ENCODE data around the gene CNOT1.
"Not testable (repeated sequence)": the region's sequence is repeated elsewhere in the genome, so short reads cannot be mapped to it uniquely, and the experiment has no call there.

Gene CNOT1

GRCh38 chr16:58582133-58582532 lies 47.5 kb downstream of the CNOT1 start:
- no peak for DNase-seq (ENCODE audit: low spot score)

GRCh38 chr16:58579587-58579986 lies 50.0 kb downstream of the CNOT1 start:
- DNase-seq (ENCODE audit: low spot score), result no peak

- DNase-seq (ENCODE audit: low spot score), result no peak
These were observed 51.0 kb downstream of the CNOT1 start for GRCh38 chr16:58578642-58579041.

GRCh38 chr16:58577141-58577540 lies 52.5 kb downstream of the CNOT1 start:
- no peak for DNase-seq (ENCODE audit: low spot score)

- DNase-seq (ENCODE audit: low spot score), result no peak
These were observed 54.7 kb downstream of the CNOT1 start for GRCh38 chr16:58574895-58575294.

GRCh38 chr16:58565697-58566096 lies 63.9 kb downstream of the CNOT1 start:
- not testable (repeated sequence) for DNase-seq (ENCODE audit: low spot score)

- DNase-seq (ENCODE audit: low spot score), result no peak
These were observed 65.9 kb downstream of the CNOT1 start for GRCh38 chr16:58563775-58564174.

- DNase-seq (ENCODE audit: low spot score), result no peak
These were observed 66.4 kb downstream of the CNOT1 start for GRCh38 chr16:58563235-58563634.

- DNase-seq (ENCODE audit: low spot score), result no peak
These were observed 72.9 kb downstream of the CNOT1 start for GRCh38 chr16:58556678-58557077.

- DNase-seq (ENCODE audit: low spot score), result no peak
These were observed 78.1 kb downstream of the CNOT1 start for GRCh38 chr16:58551496-58551895.

GRCh38 chr16:58548378-58548777 lies 81.2 kb downstream of the CNOT1 start:
- DNase-seq (ENCODE audit: low spot score), result no peak

GRCh38 chr16:58543685-58544084 lies 85.9 kb downstream of the CNOT1 start:
- no peak for DNase-seq (ENCODE audit: low spot score)

GRCh38 chr16:58542291-58542690 lies 87.3 kb downstream of the CNOT1 start:
- no peak for DNase-seq (ENCODE audit: low spot score)

GRCh38 chr16:58541711-58542110 lies 87.9 kb downstream of the CNOT1 start:
- no peak for DNase-seq (ENCODE audit: low spot score)

- no peak for DNase-seq (ENCODE audit: low spot score)
These were observed 92.3 kb downstream of the CNOT1 start for GRCh38 chr16:58537124-58537906.

- DNase-seq (ENCODE audit: low spot score), result no peak
These were observed 93.3 kb downstream of the CNOT1 start for GRCh38 chr16:58536278-58536677.

- DNase-seq (ENCODE audit: low spot score), result no peak
These were observed 94.5 kb downstream of the CNOT1 start for GRCh38 chr16:58535100-58535499.

- no peak for DNase-seq (ENCODE audit: low spot score)
These were observed 95.7 kb downstream of the CNOT1 start for GRCh38 chr16:58533751-58534470.

GRCh38 chr16:58532414-58532813 lies 97.2 kb downstream of the CNOT1 start:
- no peak for DNase-seq (ENCODE audit: low spot score)

GRCh38 chr16:58530179-58530578 lies 99.4 kb downstream of the CNOT1 start:
- no peak for DNase-seq (ENCODE audit: low spot score)

GRCh38 chr16:58519707-58520106 lies 109.9 kb downstream of the CNOT1 start:
- DNase-seq (ENCODE audit: low spot score), result no peak

GRCh38 chr16:58518980-58519368 lies 110.7 kb downstream of the CNOT1 start:
- DNase-seq (ENCODE audit: low spot score), result no peak
